GM12874 (cell line): ENCODE results near the gene GLDN.

Experiments used
- CTCF ChIP-seq: IDR thresholded peaks from 2 replicates; pipeline ENCODE4 v1.5.1; 2011; ENCODE audit warnings: low read depth, mild to moderate bottlenecking, control low read depth, low read length, moderate library complexity; ENCODE audit not compliant: insufficient read depth

The GLDN gene

GRCh38 chr15:51443282-51443914 is 101.9 kb downstream of the GLDN start:
- no peak for TF ChIP-seq CTCF

- no peak for TF ChIP-seq CTCF
Measured at GRCh38 chr15:51444112-51444511, 102.7 kb downstream of the GLDN start.

- TF ChIP-seq CTCF, result no peak
Measured at GRCh38 chr15:51444807-51445206, 103.4 kb downstream of the GLDN start.

- TF ChIP-seq CTCF, result no peak
Measured at GRCh38 chr15:51447855-51448621, 106.6 kb downstream of the GLDN start.

- no peak for TF ChIP-seq CTCF
Measured at GRCh38 chr15:51448622-51449399, 107.4 kb downstream of the GLDN start.

- TF ChIP-seq CTCF, result no peak
Measured at GRCh38 chr15:51450001-51450400, 108.5 kb downstream of the GLDN start.
